Spinal cord (tissue), 10 donors: Measurements from ENCODE around the gene SETD1B. TPM values are rescaled to one million over a fixed set of nuclear protein-coding genes. Genes with fewer than 3 reads are reported as not detected.

Experiments used
- DNase-seq, 6 donors: peaks; one replicate each; pipeline versions ENCODE4 v3.0.0 to v3.0.0-alpha.2; 2013 to 2015; ENCODE audit warnings: low spot score in 6 of 6, low read depth in 4 of 6
- H3K27ac ChIP-seq: one replicate; pipeline ENCODE4 v1.5.1; 2013; ENCODE audit warnings: low read depth, low read length, control low read depth
- H3K27me3 ChIP-seq: one replicate; pipeline ENCODE4 v1.6.1; 2013; ENCODE audit warnings: low read length; ENCODE audit not compliant: control insufficient read depth, insufficient read depth
- H3K36me3 ChIP-seq: one replicate; pipeline ENCODE4 v1.6.1; 2013; ENCODE audit warnings: low read length; ENCODE audit not compliant: control insufficient read depth, insufficient read depth
- H3K4me1 ChIP-seq: one replicate; pipeline ENCODE4 v1.6.1; 2013; ENCODE audit warnings: low read length; ENCODE audit not compliant: control insufficient read depth, insufficient read depth
- H3K4me3 ChIP-seq: one replicate; pipeline ENCODE4 v1.5.1; 2013; ENCODE audit warnings: low read depth, low read length, control low read depth
- H3K9me3 ChIP-seq: one replicate; pipeline ENCODE4 v1.6.1; 2013; ENCODE audit warnings: low read length; ENCODE audit not compliant: control insufficient read depth, insufficient read depth
- WGBS: methylation state at CpG from one replicate; pipeline ENCODE4 v1.1.5; 2013; ENCODE audit warnings: missing lambda C conversion rate; ENCODE audit not compliant: insufficient coverage; 5-methylcytosine and 5-hydroxymethylcytosine counted together
- polyA plus RNA-seq, 2 donors: library from polyadenylated mRNA; unstranded; fragments of 120-200 nt; gene quantifications; one replicate each; pipeline ENCODE4 v1.2.1, GENCODE V29; 2013; ENCODE audit not compliant: insufficient read length in 2 of 2
- total RNA-seq, 2 donors: library from RNA; depleted of rRNA in 1 of 2; stranded (reverse); fragments of 120-200 nt in 1 of 2; fragments of >200 nt in 1 of 2; gene quantifications; one replicate each; pipeline versions ENCODE4 v1.2.3 to v1.2.4, GENCODE V29; 2013 to 2014
- donor health status: healthy.

SETD1B gene
- total and polyA plus RNA-seq, 4 donors: 4.1 to 19.0 (median 11.7) TPM

DNA sequence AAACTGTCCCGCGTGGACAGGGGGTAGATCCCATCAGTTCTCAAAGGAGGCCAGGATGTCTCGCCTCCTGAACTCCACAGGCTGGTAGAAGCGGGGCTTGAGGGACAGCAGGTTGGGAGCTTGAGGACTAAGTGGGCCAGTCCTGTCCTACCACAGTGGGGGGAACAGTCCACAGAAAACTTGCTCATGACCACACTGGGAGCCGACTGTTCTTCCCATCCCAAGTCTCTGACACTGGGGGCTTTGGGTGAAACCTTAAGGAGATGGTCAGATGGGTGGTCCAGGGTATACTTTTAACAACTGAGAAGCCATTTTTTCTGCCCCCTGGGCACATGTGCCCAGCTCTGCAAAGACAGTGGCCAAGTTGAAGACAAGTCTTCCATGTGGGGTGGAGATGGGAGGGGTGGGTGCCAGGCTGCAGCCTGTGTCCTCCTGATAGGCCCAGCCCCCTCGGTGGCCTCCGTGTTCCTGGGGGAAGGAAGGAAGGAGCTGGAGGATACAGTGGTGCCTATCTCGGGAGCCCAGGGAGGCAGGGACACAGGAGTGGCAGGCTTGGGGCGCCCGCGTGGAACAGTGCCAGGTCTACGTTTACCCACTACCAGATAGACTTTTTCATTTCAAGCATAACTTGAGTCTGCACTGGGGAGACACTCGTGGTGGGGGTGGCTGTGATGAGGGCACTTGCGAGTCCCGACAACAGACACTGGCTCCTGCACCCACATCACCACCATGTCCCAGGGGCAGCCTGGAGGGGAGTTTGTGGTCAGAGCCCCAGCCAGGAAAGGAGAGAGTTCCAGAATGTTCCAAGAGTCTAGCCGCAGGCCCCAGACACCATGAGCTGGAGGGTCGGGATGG, 25.0 kb upstream of the SETD1B start:
- no peak for DNase-seq
- Histone ChIP-seq H3K27me3 (no peaks in the 10 kb centered on the region), H3K4me1 (peaks cover 15% of the 10 kb centered on the region), H3K4me3 (no peak overlapping the region), H3K27ac (no peak overlapping the region), H3K36me3 (peaks cover 55% of the 10 kb centered on the region), H3K9me3 (no peaks in the 10 kb centered on the region)
- WGBS: 92% methylated on average over 8 of the region's 17 CpGs

DNA sequence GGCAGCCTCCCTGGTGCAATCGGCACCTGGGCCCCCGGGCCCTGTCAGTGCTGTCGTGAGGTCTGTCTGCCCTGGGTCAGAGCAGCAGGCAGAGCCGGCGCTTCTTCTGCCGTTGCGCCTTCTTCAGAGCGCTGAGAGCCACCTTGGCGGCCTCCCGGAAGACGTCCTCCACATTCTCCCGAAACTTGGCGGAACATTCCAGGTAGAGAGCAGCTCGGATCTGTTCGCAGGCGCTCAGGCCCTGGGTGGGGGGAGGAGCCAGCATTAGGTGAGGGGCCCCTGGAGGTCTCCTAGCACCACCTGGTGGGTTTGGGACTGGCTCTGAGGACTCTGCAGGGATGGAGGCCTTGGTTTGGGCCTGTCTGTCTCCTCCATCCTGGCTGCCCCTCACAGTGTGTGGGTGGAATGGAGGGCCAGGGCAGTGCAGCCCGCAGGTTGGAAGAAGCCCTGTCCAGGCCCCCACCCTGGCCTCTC, 24.4 kb upstream of the SETD1B start:
- DNase-seq: no peak
- H3K27ac ChIP-seq: no peak overlapping the region
- H3K27me3 ChIP-seq: no peaks in the 10 kb centered on the region
- no peak overlapping the region for H3K4me3 ChIP-seq
- 92% methylated on average over 17 of the region's 17 CpGs for whole genome bisulfite sequencing
- peaks cover 15% of the 10 kb centered on the region for H3K4me1 ChIP-seq
- peaks cover 53% of the 10 kb centered on the region for H3K36me3 ChIP-seq
- H3K9me3 ChIP-seq: no peaks in the 10 kb centered on the region

DNA sequence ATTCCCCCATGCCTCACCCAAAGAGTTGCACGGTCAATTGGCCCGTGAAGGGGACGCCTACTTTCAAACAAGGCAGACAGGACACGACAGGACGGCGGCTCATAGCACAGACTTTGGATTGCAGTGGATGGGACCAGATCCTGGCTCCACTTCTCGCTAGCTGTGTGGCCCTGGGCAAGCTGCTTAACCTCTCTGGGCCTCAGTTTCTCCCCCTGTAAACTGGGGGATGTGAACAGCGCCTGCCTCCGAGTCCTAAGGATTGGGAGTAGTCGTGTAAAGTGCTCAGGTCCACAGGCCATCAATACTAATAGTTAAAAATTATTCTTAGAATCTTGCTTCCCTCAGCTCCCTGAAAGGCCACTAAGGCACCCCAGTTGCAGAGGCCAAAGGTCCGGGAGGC, 23.4 kb upstream of the SETD1B start:
- Histone ChIP-seq H3K27ac (no peak overlapping the region), H3K9me3 (no peaks in the 10 kb centered on the region), H3K4me1 (peaks cover 15% of the 10 kb centered on the region), H3K4me3 (no peak overlapping the region), H3K36me3 (peaks cover 43% of the 10 kb centered on the region), H3K27me3 (no peaks in the 10 kb centered on the region)
- WGBS: 88% methylated on average over 9 of the region's 11 CpGs
- DNase-seq: no peak

DNA sequence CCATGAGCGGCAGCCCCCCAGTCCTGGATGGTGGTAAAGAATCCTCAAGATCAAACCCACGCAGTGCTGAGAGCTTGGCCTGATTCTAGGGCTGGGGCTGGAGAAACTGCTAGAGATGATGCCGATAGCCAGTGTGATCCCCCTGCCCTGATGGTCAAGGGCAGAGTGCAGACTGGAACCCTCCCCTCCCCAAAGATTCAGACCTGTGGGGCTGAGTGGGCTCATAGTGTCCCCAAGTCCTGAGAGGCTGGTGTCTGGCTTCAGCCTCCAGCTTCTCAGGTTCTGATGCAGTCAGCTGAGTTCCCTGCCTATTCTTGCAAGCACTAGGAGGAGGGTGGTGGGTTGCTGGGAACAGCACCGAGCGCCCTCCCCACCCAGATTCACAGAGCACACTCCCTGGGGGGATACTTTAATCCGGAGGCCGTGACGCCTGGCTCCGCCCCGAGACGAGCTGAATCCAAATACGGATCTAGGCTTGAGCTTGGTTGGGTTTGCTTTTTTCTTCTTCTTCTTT, 22.3 kb upstream of the SETD1B start:
- Histone ChIP-seq H3K4me3 (no peak overlapping the region), H3K9me3 (no peaks in the 10 kb centered on the region), H3K27me3 (no peaks in the 10 kb centered on the region), H3K4me1 (peaks cover 7% of the 10 kb centered on the region), H3K36me3 (peaks cover 35% of the 10 kb centered on the region), H3K27ac (peak overlapping the region; percentile 47)
- WGBS: 80% methylated on average over 1 of the region's 12 CpGs
- peak in 1 of 6 donors; percentile 32 for DNase-seq

DNA sequence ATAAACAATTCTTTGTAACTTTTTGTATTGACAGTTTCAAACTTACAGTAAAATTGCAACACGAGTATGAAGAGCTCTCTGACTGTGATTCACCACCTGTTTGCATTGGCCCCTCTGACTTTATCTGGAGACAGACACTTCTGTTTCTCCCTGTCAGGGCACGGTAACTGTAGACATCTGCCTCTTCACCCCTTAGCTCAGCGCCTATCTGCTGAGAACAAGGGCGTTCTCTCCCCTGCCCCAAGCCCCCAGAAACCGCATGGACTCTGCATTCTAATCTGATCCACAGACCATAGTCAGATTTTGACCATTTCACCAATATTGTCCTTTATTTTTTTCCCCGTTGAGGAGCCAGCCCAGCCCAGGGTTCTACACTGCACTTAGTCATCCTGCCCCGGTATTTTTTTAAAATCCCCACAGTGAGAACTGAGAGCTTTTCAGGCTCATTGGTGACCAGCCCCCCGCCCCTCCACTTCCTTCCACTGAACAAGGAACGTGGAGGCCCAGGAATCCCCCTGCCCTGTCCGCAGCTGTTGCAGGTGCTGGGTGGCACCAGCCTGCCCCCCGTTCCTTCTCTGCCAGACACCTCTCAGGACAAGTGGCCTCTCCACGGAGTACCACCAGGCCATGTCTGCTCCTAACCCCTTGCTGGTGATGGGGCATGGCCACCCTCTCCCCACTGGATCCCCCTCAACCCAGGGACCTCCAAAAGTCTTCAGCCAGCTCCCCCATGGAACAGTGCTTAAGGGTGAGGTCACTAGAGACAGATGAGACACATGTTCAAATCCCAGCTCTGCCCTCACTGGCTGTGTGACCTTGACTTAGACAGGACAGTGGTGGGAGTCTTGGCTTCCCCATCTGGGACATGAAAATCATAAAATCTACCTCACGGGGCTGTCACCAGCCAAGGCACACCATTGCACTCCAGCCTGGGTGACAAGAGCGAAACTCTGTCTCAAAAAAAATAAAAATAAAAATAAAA, 21.5 kb upstream of the SETD1B start:
- H3K9me3 ChIP-seq: no peaks in the 10 kb centered on the region
- H3K27ac ChIP-seq: peak overlapping the region; percentile 47
- DNase-seq: no peak
- peaks cover 7% of the 10 kb centered on the region for H3K4me1 ChIP-seq
- no peaks in the 10 kb centered on the region for H3K27me3 ChIP-seq
- peaks cover 36% of the 10 kb centered on the region for H3K36me3 ChIP-seq
- H3K4me3 ChIP-seq: no peak overlapping the region
- whole genome bisulfite sequencing: 44% methylated on average over 12 of the region's 14 CpGs

DNA sequence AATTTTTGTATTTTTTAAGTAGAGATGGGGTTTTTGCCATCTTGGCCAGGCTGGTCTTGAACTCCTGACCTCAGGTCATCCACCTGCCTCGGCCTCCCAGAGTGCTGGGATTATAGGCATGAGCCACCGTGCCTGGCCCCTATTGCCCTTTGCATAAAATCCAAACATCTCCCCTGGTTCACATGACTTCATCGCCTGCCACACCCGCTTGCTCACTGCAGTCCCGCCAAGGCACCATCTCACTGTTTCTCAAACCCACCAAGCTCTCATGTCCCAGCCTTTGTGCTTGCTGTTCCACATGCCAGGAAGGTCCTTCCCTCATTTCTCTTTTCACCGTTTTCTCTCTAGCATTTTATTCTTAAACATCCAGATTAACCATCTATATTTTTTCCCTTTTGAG, 20.0 kb upstream of the SETD1B start:
- Histone ChIP-seq H3K4me1 (peaks cover 7% of the 10 kb centered on the region), H3K36me3 (peaks cover 33% of the 10 kb centered on the region), H3K27me3 (no peaks in the 10 kb centered on the region), H3K9me3 (no peaks in the 10 kb centered on the region), H3K27ac (no peak overlapping the region), H3K4me3 (no peak overlapping the region)
- WGBS: 91% methylated on average over 5 of the region's 6 CpGs
- DNase-seq: no peak

DNA sequence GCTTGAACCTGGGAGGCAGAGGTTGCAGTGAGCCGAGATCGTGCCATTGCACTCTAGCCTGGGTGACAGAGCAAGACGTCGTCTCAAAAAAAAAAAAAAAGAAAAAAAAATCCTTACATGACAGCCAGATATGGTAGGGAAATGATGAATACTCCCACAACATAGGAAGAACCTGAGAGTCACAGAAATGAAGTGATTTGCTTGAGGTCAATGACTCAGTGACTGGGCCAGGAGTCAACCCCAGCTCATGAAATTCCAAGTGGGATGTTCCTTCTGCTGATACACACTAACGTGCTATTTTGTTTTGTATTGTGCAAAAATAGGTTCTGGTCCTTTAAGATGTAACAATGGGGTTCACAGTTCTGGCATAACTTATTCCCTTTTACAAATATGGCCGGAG, 19.3 kb upstream of the SETD1B start:
- Histone ChIP-seq H3K36me3 (peaks cover 30% of the 10 kb centered on the region), H3K9me3 (no peaks in the 10 kb centered on the region), H3K27me3 (no peaks in the 10 kb centered on the region), H3K4me1 (peaks cover 7% of the 10 kb centered on the region), H3K4me3 (no peak overlapping the region), H3K27ac (no peak overlapping the region)
- no CpG with 5 or more reads among the region's 6 CpGs for WGBS
- no peak for DNase-seq

DNA sequence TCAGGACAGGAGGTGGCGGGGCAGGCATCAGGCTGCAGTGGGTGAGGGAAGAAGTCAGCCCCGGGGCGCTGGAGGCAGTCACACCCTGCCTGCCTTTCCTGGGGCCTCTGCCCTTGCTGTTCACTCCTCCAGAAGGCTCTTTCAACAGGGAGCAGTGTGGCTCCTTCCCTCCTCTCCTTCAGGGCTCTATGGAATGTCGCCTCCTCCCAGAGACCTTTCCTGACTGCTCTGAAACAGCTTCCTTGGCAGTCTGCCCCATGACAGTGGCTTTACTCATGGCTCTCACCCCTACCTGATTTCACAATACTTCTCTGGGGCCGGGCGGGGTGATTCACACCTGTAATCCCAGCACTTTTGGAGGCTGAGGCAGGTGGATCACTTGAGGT, 17.4 kb upstream of the SETD1B start:
- Histone ChIP-seq H3K4me3 (no peak overlapping the region), H3K9me3 (no peaks in the 10 kb centered on the region), H3K27ac (no peak overlapping the region), H3K4me1 (peaks cover 13% of the 10 kb centered on the region), H3K36me3 (peaks cover 22% of the 10 kb centered on the region), H3K27me3 (no peaks in the 10 kb centered on the region)
- 93% methylated on average over 6 of the region's 6 CpGs for WGBS
- DNase-seq: no peak
